ENCODE data around the gene PCDH9.
A peak's percentile ranks its signal among the peaks of the same experiment; 100 is the strongest.

Gene PCDH9

DNA sequence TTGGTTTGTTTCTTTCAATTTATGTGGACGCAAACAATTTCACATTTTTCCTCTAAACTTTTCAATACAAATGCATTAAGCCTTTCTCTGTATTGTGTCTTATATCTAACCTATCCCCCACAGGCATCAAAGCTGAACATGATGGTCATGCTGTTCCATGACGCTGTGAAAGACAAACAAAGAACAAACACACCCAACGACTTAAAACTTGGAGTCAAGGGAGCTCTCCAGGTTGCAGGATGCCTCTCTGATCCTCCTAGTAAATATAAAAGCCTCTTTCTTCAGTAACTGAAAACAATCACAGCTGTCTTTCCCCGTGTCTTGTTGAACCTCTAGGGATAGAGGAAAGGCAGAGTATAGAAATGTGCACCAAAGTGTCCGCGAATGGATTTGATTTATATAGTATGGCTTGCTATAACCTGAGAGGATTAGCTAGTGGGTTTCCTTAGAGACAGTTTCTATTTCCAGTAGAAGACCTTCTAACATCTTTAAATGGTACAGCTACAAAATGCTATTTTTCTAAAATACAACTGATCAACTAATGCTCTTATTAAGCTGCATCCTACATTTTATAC, 43.1 kb downstream of the PCDH9 start:
- peak overlapping the region; percentile 69 for H2AFZ ChIP-seq (ENCODE audit: low read length)
- H4K20me1 ChIP-seq (ENCODE audit: insufficient read depth, low read length, poor library complexity, severe bottlenecking) = no peaks in the 10 kb centered on the region
- no peaks in the 10 kb centered on the region for H3K9me2 ChIP-seq (replicated peaks; ENCODE audit: low read depth, low read length)
- TF ChIP-seq, protein P1, sequence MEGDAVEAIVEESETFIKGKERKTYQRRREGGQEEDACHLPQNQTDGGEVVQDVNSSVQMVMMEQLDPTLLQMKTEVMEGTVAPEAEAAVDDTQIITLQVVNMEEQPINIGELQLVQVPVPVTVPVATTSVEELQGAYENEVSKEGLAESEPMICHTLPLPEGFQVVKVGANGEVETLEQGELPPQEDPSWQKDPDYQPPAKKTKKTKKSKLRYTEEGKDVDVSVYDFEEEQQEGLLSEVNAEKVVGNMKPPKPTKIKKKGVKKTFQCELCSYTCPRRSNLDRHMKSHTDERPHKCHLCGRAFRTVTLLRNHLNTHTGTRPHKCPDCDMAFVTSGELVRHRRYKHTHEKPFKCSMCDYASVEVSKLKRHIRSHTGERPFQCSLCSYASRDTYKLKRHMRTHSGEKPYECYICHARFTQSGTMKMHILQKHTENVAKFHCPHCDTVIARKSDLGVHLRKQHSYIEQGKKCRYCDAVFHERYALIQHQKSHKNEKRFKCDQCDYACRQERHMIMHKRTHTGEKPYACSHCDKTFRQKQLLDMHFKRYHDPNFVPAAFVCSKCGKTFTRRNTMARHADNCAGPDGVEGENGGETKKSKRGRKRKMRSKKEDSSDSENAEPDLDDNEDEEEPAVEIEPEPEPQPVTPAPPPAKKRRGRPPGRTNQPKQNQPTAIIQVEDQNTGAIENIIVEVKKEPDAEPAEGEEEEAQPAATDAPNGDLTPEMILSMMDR (conservative IDR thresholded peaks at IDR 0.05; ENCODE audit: low read length) = no peak
- no peak for TF ChIP-seq EZH2phosphoT487 (IDR thresholded peaks at IDR 0.05; ENCODE audit: borderline replicate concordance)
- no peak overlapping the region for H3K9ac ChIP-seq (ENCODE audit: low read depth, low read length, poor library complexity, severe bottlenecking)
- H3K9me3 ChIP-seq (ENCODE audit: insufficient read depth, low read depth, low read length) = no peaks in the 10 kb centered on the region
- no peaks in the 10 kb centered on the region for H3K79me2 ChIP-seq (ENCODE audit: insufficient read depth, low read length)
- no peaks in the 10 kb centered on the region for H3K27me3 ChIP-seq (ENCODE audit: insufficient read depth, low read length, poor library complexity, severe bottlenecking)
- no peaks in the 10 kb centered on the region for H3F3A ChIP-seq (ENCODE audit: low read depth)
- no peak overlapping the region for H3K4me3 ChIP-seq (ENCODE audit: low read length, poor library complexity, severe bottlenecking)
- H3K4me2 ChIP-seq (ENCODE audit: low read depth, low read length, poor library complexity, severe bottlenecking) = no peak overlapping the region
- H3K36me3 ChIP-seq (ENCODE audit: insufficient read depth, low read length) = no peaks in the 10 kb centered on the region
- peaks cover 8% of the 10 kb centered on the region for H3K4me1 ChIP-seq (ENCODE audit: insufficient read depth, low read length, poor library complexity, severe bottlenecking)

DNA sequence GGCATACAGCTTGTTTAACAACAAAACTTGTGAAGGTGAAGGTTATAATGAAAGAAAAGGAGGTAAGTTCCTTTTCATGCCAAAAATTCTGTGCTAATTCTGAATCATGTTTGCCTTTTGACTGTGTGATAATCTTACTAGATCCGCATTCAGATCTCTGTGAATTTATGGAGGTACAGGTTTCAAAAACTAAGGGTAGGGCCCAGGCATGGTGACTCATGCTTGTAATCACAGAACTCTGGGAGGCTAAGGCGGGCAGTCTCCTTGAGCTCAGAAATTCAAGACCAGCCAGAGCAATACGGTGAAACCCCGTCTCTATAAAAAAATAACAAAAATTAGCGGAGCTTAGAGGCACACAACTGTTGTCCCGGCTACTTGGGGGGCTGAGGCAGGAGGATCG, 45.9 kb downstream of the PCDH9 start:
- no peaks in the 10 kb centered on the region for H3K79me2 ChIP-seq (ENCODE audit: insufficient read depth, low read length)
- H3K4me3 ChIP-seq (ENCODE audit: low read length, poor library complexity, severe bottlenecking) = no peak overlapping the region
- no peak for TF ChIP-seq EZH2phosphoT487 (IDR thresholded peaks at IDR 0.05; ENCODE audit: borderline replicate concordance)
- TF ChIP-seq, protein P1 (conservative IDR thresholded peaks at IDR 0.05; ENCODE audit: low read length) = no peak
- no peaks in the 10 kb centered on the region for H3K36me3 ChIP-seq (ENCODE audit: insufficient read depth, low read length)
- H3K4me2 ChIP-seq (ENCODE audit: low read depth, low read length, poor library complexity, severe bottlenecking) = no peak overlapping the region
- H4K20me1 ChIP-seq (ENCODE audit: insufficient read depth, low read length, poor library complexity, severe bottlenecking) = no peaks in the 10 kb centered on the region
- no peaks in the 10 kb centered on the region for H3K27me3 ChIP-seq (ENCODE audit: insufficient read depth, low read length, poor library complexity, severe bottlenecking)
- H3F3A ChIP-seq (ENCODE audit: low read depth) = no peaks in the 10 kb centered on the region
- H3K9me2 ChIP-seq (replicated peaks; ENCODE audit: low read depth, low read length) = no peaks in the 10 kb centered on the region
- no peaks in the 10 kb centered on the region for H3K9me3 ChIP-seq (ENCODE audit: insufficient read depth, low read depth, low read length)
- H2AFZ ChIP-seq (ENCODE audit: low read length) = peak overlapping the region; percentile 50; the same call in 1 of the 2 replicates
- peaks cover 8% of the 10 kb centered on the region for H3K4me1 ChIP-seq (ENCODE audit: insufficient read depth, low read length, poor library complexity, severe bottlenecking)
- H3K9ac ChIP-seq (ENCODE audit: low read depth, low read length, poor library complexity, severe bottlenecking) = no peak overlapping the region

DNA sequence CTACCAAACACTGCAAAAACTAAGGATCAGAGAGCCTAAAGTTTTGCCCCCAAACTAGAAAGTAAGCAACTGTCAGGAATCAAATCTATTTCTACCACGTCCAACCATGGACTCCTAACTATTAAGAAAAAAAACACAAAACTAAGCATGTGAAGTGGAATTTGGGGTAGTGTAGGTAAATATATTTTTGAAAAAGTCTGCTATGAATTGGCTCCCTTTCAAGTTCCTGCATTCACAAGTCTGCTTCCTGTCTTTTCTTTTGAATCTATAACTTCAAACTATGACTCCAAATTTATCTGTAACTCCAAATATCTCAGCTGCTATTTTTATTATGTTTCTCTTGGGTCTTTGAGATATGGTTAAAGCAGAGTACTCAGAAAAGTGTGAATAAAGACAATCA, 47.0 kb downstream of the PCDH9 start:
- Histone ChIP-seq H3K9ac (ENCODE audit: low read depth, low read length, poor library complexity, severe bottlenecking) (no peak overlapping the region), H3K4me2 (ENCODE audit: low read depth, low read length, poor library complexity, severe bottlenecking) (peak overlapping the region; percentile 47), H3K27me3 (ENCODE audit: insufficient read depth, low read length, poor library complexity, severe bottlenecking) (no peaks in the 10 kb centered on the region), H3K9me3 (ENCODE audit: insufficient read depth, low read depth, low read length) (no peaks in the 10 kb centered on the region), H2AFZ (ENCODE audit: low read length) (peak overlapping the region; percentile 82), H3K79me2 (ENCODE audit: insufficient read depth, low read length) (no peaks in the 10 kb centered on the region), H3K4me3 (ENCODE audit: low read length, poor library complexity, severe bottlenecking) (peak overlapping the region; percentile 27), H4K20me1 (ENCODE audit: insufficient read depth, low read length, poor library complexity, severe bottlenecking) (no peaks in the 10 kb centered on the region), H3F3A (ENCODE audit: low read depth) (no peaks in the 10 kb centered on the region), H3K36me3 (ENCODE audit: insufficient read depth, low read length) (no peaks in the 10 kb centered on the region), H3K4me1 (ENCODE audit: insufficient read depth, low read length, poor library complexity, severe bottlenecking) (peaks cover 8% of the 10 kb centered on the region), H3K9me2 (replicated peaks; ENCODE audit: low read depth, low read length) (no peaks in the 10 kb centered on the region)
- TF ChIP-seq, protein P1 (conservative IDR thresholded peaks at IDR 0.05; ENCODE audit: low read length) = no peak
- TF ChIP-seq EZH2phosphoT487 (IDR thresholded peaks at IDR 0.05; ENCODE audit: borderline replicate concordance) = no peak

Measured in Loucy (cell line).